H1 (cell line): ENCODE results near the gene ACTN4. TPM values are rescaled to one million over a fixed set of nuclear protein-coding genes. Genes with fewer than 3 reads are reported as not detected.
A peak's percentile ranks its signal among the peaks of the same experiment; 100 is the strongest.

Experiments used
- CBX5 ChIP-seq: fragments of 300-800, 300-1000 bp; sonication (generic); IDR thresholded peaks from 2 replicates; pipeline ENCODE4 v1.7.1; 2016; ENCODE audit warnings: antibody characterized with exemption, low read length, low read depth
- CEBPB ChIP-seq: IDR thresholded peaks from 2 replicates; pipeline ENCODE4 v1.6.1; 2012; ENCODE audit warnings: low read depth, low read length
- CREB1 ChIP-seq: IDR thresholded peaks from 2 replicates; pipeline ENCODE4 v1.6.1; 2012; ENCODE audit warnings: inconsistent platforms
- GTF2F1 ChIP-seq: IDR thresholded peaks from 2 replicates; pipeline ENCODE4 v1.6.1; 2012; ENCODE audit warnings: low read depth, low read length, improper control_type of control experiment, borderline replicate concordance
- POLR2A ChIP-seq, 2 experiments: IDR thresholded peaks; 1 replicate in 1 of 2; 2 replicates in 1 of 2; pipeline ENCODE4 v1.6.1; 2011; ENCODE audit warnings: low read depth in 2 of 2, low read length in 2 of 2, mild to moderate bottlenecking in 2 of 2; ENCODE audit errors: control extremely low read depth in 1 of 2
- RBBP5 ChIP-seq: IDR thresholded peaks from 2 replicates; pipeline ENCODE4 v1.7.1; 2012; ENCODE audit warnings: low read depth, mild to moderate bottlenecking, inconsistent platforms, low read length, moderate library complexity, borderline replicate concordance
- RFX5 ChIP-seq: IDR thresholded peaks from 2 replicates; pipeline ENCODE4 v1.6.1; 2011; ENCODE audit warnings: low read depth, low read length, improper control_type of control experiment, borderline replicate concordance
- SP2 ChIP-seq: IDR thresholded peaks from 2 replicates; pipeline ENCODE4 v1.6.1; 2012; ENCODE audit warnings: mild to moderate bottlenecking, low read length, inconsistent platforms
- SRF ChIP-seq: IDR thresholded peaks from 2 replicates; pipeline ENCODE4 v1.6.1; 2011; ENCODE audit warnings: mild to moderate bottlenecking, low read depth, low read length, moderate library complexity
- TAF7 ChIP-seq: optimal IDR thresholded peaks from 2 replicates; pipeline ENCODE3; 2011; ENCODE audit warnings: low read depth, mild to moderate bottlenecking, inconsistent platforms, low read length, moderate library complexity, borderline replicate concordance
- TCF12 ChIP-seq: IDR thresholded peaks from 2 replicates; pipeline ENCODE4 v1.6.1; 2011; ENCODE audit warnings: low read depth, mild to moderate bottlenecking, low read length
- ZNF274 ChIP-seq: IDR thresholded peaks from 2 replicates; pipeline ENCODE4 v1.7.0; 2012; ENCODE audit warnings: low read length, borderline replicate concordance; ENCODE audit errors: extremely low read depth
- polyA plus RNA-seq, 7 experiments: library from polyadenylated mRNA; depleted of rRNA in 3 of 7; stranded (reverse) in 5 of 7; unstranded in 2 of 7; fragments of >200 nt in 5 of 7; fragments of 200-250 nt in 2 of 7; gene quantifications; 1 replicate in 5 of 7; 2 replicates in 1 of 7; 4 replicates in 1 of 7; pipeline versions ENCODE4 v1.2.1 to v1.2.3, GENCODE V29; 2011 to 2013; ENCODE audit warnings: missing spikeins in 2 of 7, mixed read lengths in 2 of 7
- total RNA-seq: library from RNA; stranded (reverse); fragmentation: NEBNext Ultra II Directional; extraction: Animal tissue kit (Norgen Biotek cat#: 25700); gene quantifications from 2 replicates; pipeline ENCODE4 v1.2.1, GENCODE V29; 2021
- TF ChIP-seq, protein P1 (sequence below): IDR thresholded peaks from 2 replicates; pipeline ENCODE4 v1.6.1; 2012; ENCODE audit warnings: low read length, inconsistent platforms
- TF ChIP-seq, protein P2 (sequence below): IDR thresholded peaks from 2 replicates; pipeline ENCODE4 v1.6.1; 2012; ENCODE audit warnings: inconsistent platforms
- TF ChIP-seq, protein P3 (sequence below): IDR thresholded peaks from 2 replicates; pipeline ENCODE4 v1.6.1; 2012; ENCODE audit warnings: inconsistent platforms

Gene ACTN4
- total and polyA plus RNA-seq, 2 of the 8 experiments (the other 6 are each of a cell fraction or from before 2014, with no cell fraction given) = 211 to 520 TPM

DNA sequence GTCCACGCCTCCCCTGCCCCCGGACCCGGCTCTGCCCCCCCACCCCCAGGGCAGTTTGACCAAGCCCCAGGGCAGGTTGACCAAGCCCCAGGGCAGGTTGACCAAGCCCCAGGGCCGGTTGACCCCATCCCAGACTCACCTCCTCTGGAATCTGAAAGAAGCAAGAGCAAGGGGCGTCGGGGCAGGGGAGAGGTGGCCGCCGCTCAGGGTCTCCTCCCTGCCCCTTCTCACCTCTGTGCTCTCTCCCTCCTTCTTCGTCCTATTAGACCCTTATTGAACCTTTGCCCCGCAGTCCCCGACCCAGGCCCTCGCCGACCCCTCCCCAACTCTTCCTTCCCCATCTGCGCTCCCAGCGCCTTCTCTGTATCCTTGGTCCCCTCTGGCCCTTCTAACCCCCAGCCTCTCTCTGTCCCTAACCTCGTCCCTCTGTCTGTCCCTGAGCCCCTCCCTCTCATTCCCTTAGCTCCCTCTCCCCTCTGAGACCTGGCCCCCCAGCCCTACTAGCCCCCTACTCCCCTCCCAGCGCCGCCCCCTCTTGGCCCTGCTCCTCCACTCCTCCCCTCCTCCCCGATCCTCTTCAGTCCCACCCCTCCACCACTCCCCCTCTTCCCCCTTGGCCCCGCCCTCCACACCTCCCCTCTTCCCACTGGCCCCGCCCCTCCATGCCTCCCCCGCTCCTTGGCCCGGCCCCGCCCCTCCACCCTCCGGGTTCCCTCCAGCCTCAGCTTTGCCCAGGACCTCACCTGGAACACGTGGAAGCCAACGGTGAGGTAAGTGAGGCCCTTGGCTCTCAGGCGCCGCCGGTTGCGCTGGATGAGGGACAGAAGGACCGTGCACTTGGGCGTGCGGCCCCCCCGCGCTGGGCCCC lies 89.2 kb downstream of the ACTN4 start (continued):
- peak; percentile 64; the same call in 1 of the 2 replicates for TF ChIP-seq GTF2F1
- no peak for TF ChIP-seq CEBPB
- TF ChIP-seq SP2 = no peak
- TF ChIP-seq, protein P1, sequence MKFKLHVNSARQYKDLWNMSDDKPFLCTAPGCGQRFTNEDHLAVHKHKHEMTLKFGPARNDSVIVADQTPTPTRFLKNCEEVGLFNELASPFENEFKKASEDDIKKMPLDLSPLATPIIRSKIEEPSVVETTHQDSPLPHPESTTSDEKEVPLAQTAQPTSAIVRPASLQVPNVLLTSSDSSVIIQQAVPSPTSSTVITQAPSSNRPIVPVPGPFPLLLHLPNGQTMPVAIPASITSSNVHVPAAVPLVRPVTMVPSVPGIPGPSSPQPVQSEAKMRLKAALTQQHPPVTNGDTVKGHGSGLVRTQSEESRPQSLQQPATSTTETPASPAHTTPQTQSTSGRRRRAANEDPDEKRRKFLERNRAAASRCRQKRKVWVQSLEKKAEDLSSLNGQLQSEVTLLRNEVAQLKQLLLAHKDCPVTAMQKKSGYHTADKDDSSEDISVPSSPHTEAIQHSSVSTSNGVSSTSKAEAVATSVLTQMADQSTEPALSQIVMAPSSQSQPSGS = no peak
- no peak for TF ChIP-seq ZNF274
- no peak for TF ChIP-seq CREB1
- TF ChIP-seq, protein P2, sequence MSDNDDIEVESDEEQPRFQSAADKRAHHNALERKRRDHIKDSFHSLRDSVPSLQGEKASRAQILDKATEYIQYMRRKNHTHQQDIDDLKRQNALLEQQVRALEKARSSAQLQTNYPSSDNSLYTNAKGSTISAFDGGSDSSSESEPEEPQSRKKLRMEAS = peak; percentile 99
- TF ChIP-seq RBBP5 = no peak
- TF ChIP-seq TAF7 = no peak
- no peak for TF ChIP-seq POLR2A (IDR thresholded peaks at IDR 0.05; ENCODE audit: control extremely low read depth in 1 of 2, low read depth in 2 of 2, low read length in 2 of 2)
- no peak for TF ChIP-seq RFX5
- TF ChIP-seq TCF12 = no peak
- TF ChIP-seq, protein P3, sequence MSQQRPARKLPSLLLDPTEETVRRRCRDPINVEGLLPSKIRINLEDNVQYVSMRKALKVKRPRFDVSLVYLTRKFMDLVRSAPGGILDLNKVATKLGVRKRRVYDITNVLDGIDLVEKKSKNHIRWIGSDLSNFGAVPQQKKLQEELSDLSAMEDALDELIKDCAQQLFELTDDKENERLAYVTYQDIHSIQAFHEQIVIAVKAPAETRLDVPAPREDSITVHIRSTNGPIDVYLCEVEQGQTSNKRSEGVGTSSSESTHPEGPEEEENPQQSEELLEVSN = peak; percentile 98
- TF ChIP-seq SRF = no peak
- no peak for TF ChIP-seq CBX5
